GM21717 (cell line): ENCODE measurements around the gene PJA1.

ENCODE experiments used
- ATAC-seq: cut with Tn5 transposase; IDR thresholded peaks from one replicate; pipeline ENCODE4 v1.9.1; 2021; ENCODE audit warnings: mild to moderate bottlenecking, moderate library complexity; ENCODE audit not compliant: unreplicated experiment

The PJA1 gene

DNA sequence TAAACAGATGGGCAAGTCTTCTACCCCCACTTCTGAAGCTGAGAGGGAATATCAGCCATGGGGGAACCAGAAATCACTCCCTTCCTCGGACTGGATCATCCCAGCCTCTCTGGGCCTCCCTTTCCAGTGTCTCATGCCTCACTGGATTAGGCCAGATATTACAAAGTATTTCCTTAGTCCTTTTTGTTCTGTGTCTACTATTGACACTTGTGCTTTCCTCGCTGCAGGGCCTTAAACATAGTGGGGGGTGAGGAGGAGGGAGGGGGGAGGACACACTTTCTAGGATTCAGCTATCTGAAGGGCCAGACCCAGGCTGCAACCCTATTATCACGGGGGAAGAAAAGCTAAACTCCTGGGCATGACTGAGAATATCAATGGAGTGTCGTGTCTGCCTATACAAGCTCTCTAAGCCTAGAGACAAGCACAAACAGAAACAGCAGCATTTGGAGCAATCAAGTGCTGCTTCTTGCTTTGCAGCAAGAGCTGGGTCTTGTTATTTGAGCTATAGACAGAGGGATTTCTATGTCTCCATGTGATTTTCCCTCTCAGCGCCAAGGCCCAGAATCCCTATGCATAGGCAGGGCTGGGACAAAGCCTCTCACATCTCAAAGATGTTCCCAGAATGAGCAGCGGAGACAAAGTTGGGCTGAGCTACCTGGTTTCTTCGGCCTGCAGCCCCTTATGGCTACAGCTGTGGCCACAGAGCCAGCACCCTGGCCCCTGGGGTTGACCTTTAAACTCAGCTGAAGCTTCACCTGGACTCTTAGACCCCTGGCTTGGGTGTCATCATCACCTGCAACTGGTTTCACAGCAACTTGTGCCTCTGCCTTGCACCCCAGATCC is 20.2 kb downstream of the PJA1 start:
- no peak for ATAC-seq

GRCh38 chrX:69143530-69143929 is 21.7 kb downstream of the PJA1 start:
- ATAC-seq = no peak

GRCh38 chrX:69142788-69143469 is 22.3 kb downstream of the PJA1 start:
- ATAC-seq = no peak

DNA sequence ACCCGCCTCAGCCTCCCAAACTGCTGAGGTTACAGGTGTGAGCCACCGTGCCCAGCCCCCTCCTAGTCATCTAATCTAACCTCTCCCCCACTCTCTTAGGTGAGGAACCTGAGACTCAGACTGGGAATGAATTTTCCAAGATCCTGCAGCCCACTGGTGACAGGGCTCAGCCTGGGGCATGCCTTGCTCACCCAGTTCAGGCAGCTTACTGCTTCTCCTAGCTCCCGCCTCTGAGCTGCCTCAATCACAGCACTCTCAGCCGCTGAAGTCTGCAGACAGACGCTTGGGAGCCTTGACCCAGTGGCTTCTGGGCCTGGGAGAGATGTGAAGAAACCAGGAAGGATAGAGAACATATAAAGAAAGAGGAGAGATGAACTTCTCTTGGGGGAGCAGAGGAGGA is 24.4 kb downstream of the PJA1 start:
- ATAC-seq = no peak

DNA sequence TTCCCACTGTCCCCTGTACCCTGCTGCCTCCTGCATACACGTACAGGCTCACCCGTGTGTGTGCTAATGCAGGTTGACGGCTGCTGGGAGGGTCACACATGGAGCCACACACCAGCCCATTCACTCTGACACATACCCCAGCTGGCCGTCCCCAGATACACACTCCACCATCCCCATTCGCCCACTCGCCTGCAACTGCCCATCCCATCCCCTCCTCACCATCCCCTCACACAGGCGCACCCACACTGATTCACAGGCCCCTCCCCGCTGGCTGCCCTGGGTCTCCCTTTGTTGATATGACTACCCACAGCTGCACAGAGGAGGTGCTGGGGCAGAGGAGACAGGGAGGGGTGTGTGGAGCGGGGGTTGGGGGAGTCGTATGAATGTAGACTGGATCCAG is 25.7 kb downstream of the PJA1 start:
- ATAC-seq = no peak

GRCh38 chrX:69138512-69138911 is 26.7 kb downstream of the PJA1 start:
- ATAC-seq = no peak

DNA sequence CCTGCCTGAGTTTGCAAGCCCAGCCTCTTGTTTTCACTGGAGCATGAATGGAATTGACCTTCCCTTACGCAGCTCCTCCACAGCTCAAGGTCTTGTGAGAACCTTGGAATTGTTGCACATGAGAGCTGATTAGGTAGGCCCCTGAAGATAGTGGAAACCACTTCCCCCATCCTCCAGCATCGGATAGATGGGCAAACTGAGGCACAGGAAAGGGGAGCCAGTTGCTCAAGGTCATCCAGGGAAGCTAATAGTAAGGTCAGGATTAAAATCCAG is 27.2 kb downstream of the PJA1 start:
- ATAC-seq = no peak

GRCh38 chrX:69137371-69138117 is 27.7 kb downstream of the PJA1 start:
- no peak for ATAC-seq

DNA sequence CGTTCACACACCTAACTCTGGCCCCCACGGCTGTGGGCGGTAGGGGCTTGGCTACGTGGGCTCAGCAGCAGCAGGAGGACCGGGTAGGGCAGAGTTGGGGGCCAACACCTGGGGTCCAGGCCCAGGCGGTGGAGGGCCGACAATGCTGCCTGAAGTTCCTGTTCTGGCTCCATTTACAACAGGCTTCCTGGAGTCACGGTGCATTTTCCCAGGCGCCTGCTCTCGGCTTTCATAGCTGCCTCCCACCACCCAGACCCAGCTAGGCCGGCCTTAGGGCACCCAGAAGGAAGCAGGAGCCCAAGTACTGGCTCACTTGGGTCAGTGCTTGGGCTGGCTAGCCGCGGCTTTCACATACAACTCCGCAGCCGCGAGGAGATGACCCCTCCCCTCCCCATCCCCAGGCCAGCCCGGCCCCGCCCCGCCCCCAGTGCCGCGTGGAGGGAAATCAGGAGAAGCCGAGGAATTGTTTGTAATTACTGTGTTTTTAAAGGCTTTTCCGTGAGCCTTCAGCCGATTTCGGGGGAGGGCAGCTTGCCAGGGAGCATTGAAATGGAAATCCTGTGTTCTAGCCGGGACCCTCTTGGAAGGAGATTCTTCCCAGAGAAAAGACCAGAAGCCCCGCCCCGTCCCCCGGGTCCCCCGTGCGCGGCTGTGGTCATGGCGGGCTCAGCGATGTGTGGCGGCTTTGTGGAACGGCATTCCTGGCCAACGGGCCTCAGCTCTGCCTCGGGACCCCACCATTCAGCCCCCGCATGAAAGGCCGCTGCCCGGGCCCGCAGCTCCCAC is 28.5 kb downstream of the PJA1 start:
- no peak for ATAC-seq

- ATAC-seq = no peak
Observed at GRCh38 chrX:69133921-69134542, 31.2 kb downstream of the PJA1 start.

- ATAC-seq = no peak
Observed at GRCh38 chrX:69131886-69132285, 33.4 kb downstream of the PJA1 start.

DNA sequence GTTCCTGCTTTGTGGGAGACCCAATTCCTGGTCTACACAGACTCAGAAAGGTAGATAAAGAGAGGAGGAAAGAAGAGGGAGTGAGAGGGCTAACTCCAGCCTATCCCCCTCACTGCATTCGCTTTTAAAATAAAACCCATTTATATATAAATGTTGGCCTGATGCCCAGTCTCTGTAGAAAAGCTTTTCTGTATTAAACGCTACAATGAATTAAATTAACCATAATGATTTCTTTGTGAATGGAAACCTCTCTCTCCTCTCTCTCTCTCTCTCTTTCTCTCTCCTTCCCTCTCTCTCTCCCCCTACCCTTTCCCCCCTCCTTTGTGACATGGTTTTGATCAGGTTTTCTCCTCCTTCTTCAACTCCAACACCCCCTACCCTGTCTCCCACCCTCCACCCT is 34.8 kb downstream of the PJA1 start:
- ATAC-seq = no peak

- ATAC-seq = no peak
Observed at GRCh38 chrX:69128588-69128987, 36.7 kb downstream of the PJA1 start.

DNA sequence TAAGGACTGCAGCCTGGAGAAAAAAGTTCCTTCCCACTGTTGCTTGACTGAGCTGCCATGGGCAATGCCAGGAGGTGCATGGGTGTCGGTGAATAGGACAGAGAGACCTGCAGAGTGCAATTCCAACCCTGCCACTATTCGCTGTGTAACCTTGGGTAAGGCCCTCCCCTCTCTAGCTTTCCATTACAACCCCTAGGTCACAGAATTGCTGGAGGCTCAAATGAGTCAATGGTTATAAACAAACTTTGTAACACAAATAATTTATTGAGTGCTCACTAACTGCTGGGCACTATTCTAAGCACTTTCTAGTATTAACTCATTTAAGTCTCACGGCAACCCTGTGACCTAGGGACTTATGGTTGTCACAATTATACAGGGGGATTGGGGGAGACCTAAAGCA is 37.8 kb downstream of the PJA1 start:
- no peak for ATAC-seq

DNA sequence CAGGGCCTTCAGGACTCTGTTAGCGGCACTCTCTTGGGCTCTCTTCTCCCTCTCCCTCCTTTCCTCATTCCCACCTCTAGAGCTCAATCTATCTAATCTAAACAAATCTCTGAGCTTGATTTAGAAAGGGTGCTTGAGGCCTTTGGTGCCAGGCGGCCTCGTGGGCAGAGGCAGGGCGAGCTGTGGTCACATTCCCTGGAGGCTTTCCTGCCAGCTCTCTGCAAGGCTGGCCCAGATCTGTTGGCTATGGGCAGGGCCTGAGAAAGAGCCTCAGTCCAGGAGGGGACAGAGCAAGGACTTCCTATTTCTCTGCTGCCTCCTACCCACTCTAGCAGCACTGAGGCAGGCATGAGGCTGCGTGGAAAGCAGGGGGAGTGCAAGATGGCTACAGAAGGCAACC is 38.6 kb downstream of the PJA1 start:
- ATAC-seq = no peak

DNA sequence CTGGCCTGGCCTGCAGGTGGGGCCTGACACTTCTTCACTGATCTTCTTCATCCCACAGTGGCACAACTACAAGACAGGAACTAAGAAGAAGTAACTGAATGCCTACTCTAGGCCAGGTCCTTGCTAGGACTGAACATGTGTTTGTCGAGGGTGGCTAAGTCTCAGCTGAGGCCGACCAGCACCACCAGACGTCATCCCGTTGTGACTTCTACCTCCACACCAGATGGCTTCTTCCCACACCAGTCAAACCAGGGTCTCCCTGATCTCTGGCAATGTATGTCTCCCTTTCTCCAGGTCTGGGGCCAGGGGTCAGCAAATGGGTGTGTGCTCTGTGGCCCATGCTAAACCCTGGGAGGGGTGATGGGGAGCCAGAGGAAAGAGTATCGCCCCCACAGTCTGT is 40.2 kb downstream of the PJA1 start:
- ATAC-seq = no peak

- no peak for ATAC-seq
Observed at GRCh38 chrX:69124108-69124507, 41.1 kb downstream of the PJA1 start.

- ATAC-seq = no peak
Observed at GRCh38 chrX:69123481-69123880, 41.8 kb downstream of the PJA1 start.

DNA sequence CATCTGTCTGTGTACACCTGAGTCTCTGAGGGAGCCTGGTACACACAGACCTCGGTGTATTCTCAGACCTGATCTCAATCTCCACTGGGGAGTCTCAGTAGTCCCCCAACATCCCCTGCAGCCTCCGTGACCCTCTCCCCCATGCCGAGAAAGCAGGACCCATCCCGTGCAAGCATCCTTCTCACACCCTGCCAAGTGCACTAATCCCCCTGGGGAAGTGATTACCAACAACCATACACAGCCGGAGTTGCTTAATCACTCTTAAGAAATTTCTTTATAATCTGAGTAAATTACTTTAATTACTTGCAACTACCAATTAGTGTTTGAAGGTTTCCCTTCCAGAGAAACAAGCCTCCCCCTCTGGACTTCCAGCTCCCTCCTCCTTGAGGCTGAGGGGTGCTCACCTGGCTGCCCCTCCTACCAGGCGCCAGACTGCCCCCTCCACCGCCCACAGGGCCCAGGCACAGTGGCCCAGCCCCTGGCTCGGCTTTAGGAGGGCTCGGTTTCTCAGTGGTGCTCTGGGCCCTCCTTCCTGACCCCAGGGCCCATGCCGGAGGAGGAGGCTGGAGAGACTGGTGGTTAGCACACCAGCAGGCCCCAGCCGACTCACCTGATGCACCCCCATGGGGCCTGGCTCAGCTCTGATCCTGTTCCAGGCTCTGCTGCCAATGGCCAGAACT is 43.8 kb downstream of the PJA1 start:
- no peak for ATAC-seq

- ATAC-seq = no peak
Observed at GRCh38 chrX:69120476-69120875, 44.8 kb downstream of the PJA1 start.
